ENCODE data around the gene ZNRF2.

- TF ChIP-seq, protein P1, sequence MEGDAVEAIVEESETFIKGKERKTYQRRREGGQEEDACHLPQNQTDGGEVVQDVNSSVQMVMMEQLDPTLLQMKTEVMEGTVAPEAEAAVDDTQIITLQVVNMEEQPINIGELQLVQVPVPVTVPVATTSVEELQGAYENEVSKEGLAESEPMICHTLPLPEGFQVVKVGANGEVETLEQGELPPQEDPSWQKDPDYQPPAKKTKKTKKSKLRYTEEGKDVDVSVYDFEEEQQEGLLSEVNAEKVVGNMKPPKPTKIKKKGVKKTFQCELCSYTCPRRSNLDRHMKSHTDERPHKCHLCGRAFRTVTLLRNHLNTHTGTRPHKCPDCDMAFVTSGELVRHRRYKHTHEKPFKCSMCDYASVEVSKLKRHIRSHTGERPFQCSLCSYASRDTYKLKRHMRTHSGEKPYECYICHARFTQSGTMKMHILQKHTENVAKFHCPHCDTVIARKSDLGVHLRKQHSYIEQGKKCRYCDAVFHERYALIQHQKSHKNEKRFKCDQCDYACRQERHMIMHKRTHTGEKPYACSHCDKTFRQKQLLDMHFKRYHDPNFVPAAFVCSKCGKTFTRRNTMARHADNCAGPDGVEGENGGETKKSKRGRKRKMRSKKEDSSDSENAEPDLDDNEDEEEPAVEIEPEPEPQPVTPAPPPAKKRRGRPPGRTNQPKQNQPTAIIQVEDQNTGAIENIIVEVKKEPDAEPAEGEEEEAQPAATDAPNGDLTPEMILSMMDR (IDR thresholded peaks at IDR 0.05; ENCODE audit: low read length) = no peak
- no peak for TF ChIP-seq EZH2 (IDR thresholded peaks at IDR 0.05; ENCODE audit: borderline replicate concordance, low read length)
Observed at GRCh38 chr7:30304177-30304884, 19.9 kb downstream of the ZNRF2 start.

All from OCI-LY1 (cell line).